ENCODE data around the gene MCOLN2. TPM values are rescaled to one million over a fixed set of nuclear protein-coding genes. Genes with fewer than 3 reads are reported as not detected.

The MCOLN2 gene
- total and polyA plus RNA-seq, 2 of the 4 experiments (the other 2 are of a cell fraction), result 0.43 to 0.54 TPM

- H2BK20ac ChIP-seq (ENCODE audit: low read depth, low read length), result no peak overlapping the region
- TF ChIP-seq SMC3 (IDR thresholded peaks at IDR 0.05; ENCODE audit: low read depth, low read length) (no peak), FOS (IDR thresholded peaks at IDR 0.05; ENCODE audit: low read depth, low read length) (no peak), CEBPB (IDR thresholded peaks at IDR 0.05; ENCODE audit: low read depth, low read length) (no peak), CHD1 (IDR thresholded peaks at IDR 0.05; ENCODE audit: low read depth, low read length) (no peak), RAD21 (IDR thresholded peaks at IDR 0.05; ENCODE audit: low read length) (no peak), RFX5 (IDR thresholded peaks at IDR 0.05; ENCODE audit: low read depth, low read length) (no peak), RCOR1 (IDR thresholded peaks at IDR 0.05; ENCODE audit: insufficient replicate concordance, low read length) (no peak), CTCF (conservative IDR thresholded peaks at IDR 0.05; ENCODE audit: low read depth, low read length) (no peak), MXI1 (IDR thresholded peaks at IDR 0.05; ENCODE audit: borderline replicate concordance, low read depth, low read length) (no peak), MAZ (IDR thresholded peaks at IDR 0.05; ENCODE audit: borderline replicate concordance, low read depth, low read length) (no peak), POLR2A (IDR thresholded peaks at IDR 0.05; ENCODE audit: low read depth, low read length) (no peak), NFE2L2 (IDR thresholded peaks at IDR 0.05; ENCODE audit: low read depth, low read length) (no peak), USF2 (IDR thresholded peaks at IDR 0.05; ENCODE audit: low read depth, low read length) (no peak), ELK1 (IDR thresholded peaks at IDR 0.05; ENCODE audit: borderline replicate concordance, low read depth, low read length) (no peak), MAFK (IDR thresholded peaks at IDR 0.05; ENCODE audit: low read depth, low read length) (no peak), BHLHE40 (IDR thresholded peaks at IDR 0.05; ENCODE audit: low read depth, low read length) (no peak)
- no peak overlapping the region for H3K18ac ChIP-seq (ENCODE audit: low read depth, low read length)
- H3K4me3 ChIP-seq (ENCODE audit: insufficient read depth, low read depth, low read length), result no peak overlapping the region
- no TSS peak for BruUV-seq (replicated peaks)
- ATAC-seq (ENCODE audit: low read depth), result no peak
- H2AK5ac ChIP-seq (ENCODE audit: low read depth, low read length), result no peak overlapping the region
- ChIA-PET CTCF (no interaction called here), POLR2A (ENCODE audit: unreplicated experiment) (no interaction called here)
- H3K14ac ChIP-seq (replicated peaks; ENCODE audit: low read depth, low read length), result no peak overlapping the region
- no peaks in the 10 kb centered on the region for H4K20me1 ChIP-seq (ENCODE audit: insufficient read depth, low read length)
- no peaks in the 10 kb centered on the region for H3K79me1 ChIP-seq (ENCODE audit: low read depth in 1 of 2, low read length in 2 of 2)
- H2BK120ac ChIP-seq (ENCODE audit: low read depth, low read length), result no peak overlapping the region
- peak; percentile 10 for DNase-seq
- no peak overlapping the region for H3K9ac ChIP-seq (ENCODE audit: low read depth, low read length)
- H3K4me2 ChIP-seq (ENCODE audit: low read depth, low read length), result peak overlapping the region; percentile 76; the same call in 1 of the 2 replicates
- no peak overlapping the region for H3K56ac ChIP-seq (ENCODE audit: extremely low read depth, insufficient read depth, low read length)
- intact Hi-C loops (cut with micrococcal nuclease) (no loop called here), in situ Hi-C loops (cut with MboI; ENCODE audit: low sequenced_read_pairs) (no loop called here), dilution Hi-C loops (cut with HindIII; ENCODE audit: low sequenced_read_pairs, unreplicated experiment) (no loop called here)
- H3K4me1 ChIP-seq (ENCODE audit: control insufficient read depth, insufficient read depth, low read length), result peaks cover 2% of the 10 kb centered on the region; the same call in 1 of the 2 replicates
- no peaks in the 10 kb centered on the region for H3K36me3 ChIP-seq (ENCODE audit: control insufficient read depth, insufficient read depth, low read length)
- H3K9me1 ChIP-seq (ENCODE audit: insufficient read depth, low read length), result no peaks in the 10 kb centered on the region
- H2BK5ac ChIP-seq (ENCODE audit: low read depth, low read length, poor library complexity, severe bottlenecking), result no peak overlapping the region
- H4K91ac ChIP-seq (ENCODE audit: insufficient read depth, low read depth, low read length), result no peak overlapping the region
- no peak overlapping the region for H2BK15ac ChIP-seq (ENCODE audit: low read depth, low read length)
- H3K23ac ChIP-seq (ENCODE audit: low read depth, low read length), result no peak overlapping the region
- H3K9me3 ChIP-seq (ENCODE audit: control insufficient read depth, insufficient read depth, low read length), result peaks cover 1% of the 10 kb centered on the region; the same call in 1 of the 2 replicates
- no peak overlapping the region for H3K27ac ChIP-seq (ENCODE audit: insufficient read depth, low read length)
- H3K4ac ChIP-seq (ENCODE audit: low read depth, low read length), result no peak overlapping the region
- H2AK9ac ChIP-seq (replicated peaks; ENCODE audit: low read depth, low read length, poor library complexity), result no peak overlapping the region
- peaks cover 62% of the 10 kb centered on the region for H3K27me3 ChIP-seq (ENCODE audit: control insufficient read depth, insufficient read depth, low read length)
- 27% methylated on average over 3 of the region's 14 CpGs; no CpG with 5 or more reads in 1 of the 2 experiments for WGBS, 2 experiments (ENCODE audit: extremely low coverage in 2 of 2, insufficient read length in 1 of 2)
- no peak overlapping the region for H2AFZ ChIP-seq (replicated peaks; ENCODE audit: low read length, poor library complexity)
- H4K5ac ChIP-seq (ENCODE audit: low read depth, low read length), result no peak overlapping the region
- no peak overlapping the region for H4K8ac ChIP-seq (ENCODE audit: low read depth in 2 of 2, low read length in 2 of 2)
Measured at GRCh38 chr1:84998642-84999280, 1.8 kb upstream of the MCOLN2 start.

All from IMR-90 (cell line).